Stimulated activated naive CD8-positive, alpha-beta T cell treated with anti-CD3 and anti-CD28 coated beads, Interleukin-15, Interleukin-2, amounts not matched to agents 100 ng/mL and 50 ng/mL, for 24 hours (primary cell): ENCODE data around the gene GLI3.

Experiments
- H3K27ac Mint-ChIP-seq: one replicate; pipeline ENCODE4 v1.8.0; 2021; ENCODE audit warnings: mild to moderate bottlenecking, mixed read lengths
- H3K27me3 Mint-ChIP-seq: one replicate; pipeline ENCODE4 v1.8.0; 2021; ENCODE audit warnings: mixed read lengths
- H3K36me3 Mint-ChIP-seq: one replicate; pipeline ENCODE4 v1.8.0; 2021; ENCODE audit warnings: low read depth, mixed read lengths
- H3K4me1 Mint-ChIP-seq: one replicate; pipeline ENCODE4 v1.8.0; 2021; ENCODE audit warnings: low read depth, mixed read lengths
- H3K4me3 Mint-ChIP-seq: one replicate; pipeline ENCODE4 v1.8.0; 2021; ENCODE audit warnings: mild to moderate bottlenecking, mixed read lengths
- H3K9me3 Mint-ChIP-seq: one replicate; pipeline ENCODE4 v1.8.0; 2021; ENCODE audit warnings: mixed read lengths

Gene GLI3

GRCh38 chr7:42227541-42227935 is 9.5 kb downstream of the GLI3 start:
- H3K36me3 Mint-ChIP-seq, result no peaks in the 10 kb centered on the region
- H3K4me1 Mint-ChIP-seq, result peaks cover 5% of the 10 kb centered on the region
- H3K27me3 Mint-ChIP-seq, result peaks cover 66% of the 10 kb centered on the region
- H3K9me3 Mint-ChIP-seq, result no peaks in the 10 kb centered on the region
- peak overlapping the region; percentile 42 for H3K4me3 Mint-ChIP-seq
- H3K27ac Mint-ChIP-seq, result no peak overlapping the region

GRCh38 chr7:42227021-42227420 is 10.0 kb downstream of the GLI3 start:
- no peaks in the 10 kb centered on the region for H3K9me3 Mint-ChIP-seq
- peaks cover 5% of the 10 kb centered on the region for H3K4me1 Mint-ChIP-seq
- no peak overlapping the region for H3K4me3 Mint-ChIP-seq
- H3K36me3 Mint-ChIP-seq, result no peaks in the 10 kb centered on the region
- no peak overlapping the region for H3K27ac Mint-ChIP-seq
- peaks cover 62% of the 10 kb centered on the region for H3K27me3 Mint-ChIP-seq

GRCh38 chr7:42226354-42226941 is 10.6 kb downstream of the GLI3 start:
- Mint-ChIP-seq H3K27me3 (peaks cover 60% of the 10 kb centered on the region), H3K9me3 (no peaks in the 10 kb centered on the region), H3K4me3 (no peak overlapping the region), H3K27ac (no peak overlapping the region), H3K36me3 (no peaks in the 10 kb centered on the region), H3K4me1 (peaks cover 5% of the 10 kb centered on the region)

- H3K27ac Mint-ChIP-seq, result no peak overlapping the region
- no peak overlapping the region for H3K4me3 Mint-ChIP-seq
- H3K27me3 Mint-ChIP-seq, result peaks cover 56% of the 10 kb centered on the region
- H3K9me3 Mint-ChIP-seq, result no peaks in the 10 kb centered on the region
- H3K4me1 Mint-ChIP-seq, result peaks cover 5% of the 10 kb centered on the region
- no peaks in the 10 kb centered on the region for H3K36me3 Mint-ChIP-seq
Observed at GRCh38 chr7:42224391-42225003, 12.5 kb downstream of the GLI3 start.

- Mint-ChIP-seq H3K4me3 (no peak overlapping the region), H3K27me3 (peaks cover 45% of the 10 kb centered on the region), H3K9me3 (no peaks in the 10 kb centered on the region), H3K36me3 (no peaks in the 10 kb centered on the region), H3K27ac (no peak overlapping the region), H3K4me1 (peaks cover 5% of the 10 kb centered on the region)
Observed at GRCh38 chr7:42222891-42223290, 14.1 kb downstream of the GLI3 start.

GRCh38 chr7:42222125-42222524 is 14.9 kb downstream of the GLI3 start:
- Mint-ChIP-seq H3K9me3 (no peaks in the 10 kb centered on the region), H3K27me3 (peaks cover 43% of the 10 kb centered on the region), H3K4me1 (no peaks in the 10 kb centered on the region)

GRCh38 chr7:42221304-42221703 is 15.7 kb downstream of the GLI3 start:
- peaks cover 3% of the 10 kb centered on the region for H3K9me3 Mint-ChIP-seq
- peaks cover 39% of the 10 kb centered on the region for H3K27me3 Mint-ChIP-seq
- no peak overlapping the region for H3K4me3 Mint-ChIP-seq
- H3K27ac Mint-ChIP-seq, result no peak overlapping the region
- no peaks in the 10 kb centered on the region for H3K4me1 Mint-ChIP-seq
- no peaks in the 10 kb centered on the region for H3K36me3 Mint-ChIP-seq

More at GRCh38 chr7:42222125-42222524, 14.9 kb downstream of the GLI3 start:
- H3K4me3 Mint-ChIP-seq, result no peak overlapping the region
- no peak overlapping the region for H3K27ac Mint-ChIP-seq
- H3K36me3 Mint-ChIP-seq, result no peaks in the 10 kb centered on the region

GRCh38 chr7:42219447-42219846 is 17.6 kb downstream of the GLI3 start:
- peaks cover 30% of the 10 kb centered on the region for H3K27me3 Mint-ChIP-seq
- no peaks in the 10 kb centered on the region for H3K36me3 Mint-ChIP-seq
- peaks cover 3% of the 10 kb centered on the region for H3K9me3 Mint-ChIP-seq
- H3K4me1 Mint-ChIP-seq, result no peaks in the 10 kb centered on the region
- no peak overlapping the region for H3K4me3 Mint-ChIP-seq
- H3K27ac Mint-ChIP-seq, result no peak overlapping the region

GRCh38 chr7:42218248-42218647 is 18.8 kb downstream of the GLI3 start:
- no peaks in the 10 kb centered on the region for H3K36me3 Mint-ChIP-seq
- peaks cover 3% of the 10 kb centered on the region for H3K9me3 Mint-ChIP-seq
- peaks cover 27% of the 10 kb centered on the region for H3K27me3 Mint-ChIP-seq
- no peak overlapping the region for H3K4me3 Mint-ChIP-seq
- H3K27ac Mint-ChIP-seq, result no peak overlapping the region
- no peaks in the 10 kb centered on the region for H3K4me1 Mint-ChIP-seq

- Mint-ChIP-seq H3K27ac (no peak overlapping the region), H3K9me3 (peaks cover 3% of the 10 kb centered on the region), H3K4me3 (no peak overlapping the region), H3K27me3 (peaks cover 30% of the 10 kb centered on the region), H3K36me3 (no peaks in the 10 kb centered on the region), H3K4me1 (no peaks in the 10 kb centered on the region)
Observed at GRCh38 chr7:42217548-42217947, 19.5 kb downstream of the GLI3 start.

GRCh38 chr7:42217053-42217452 is 20.0 kb downstream of the GLI3 start:
- Mint-ChIP-seq H3K36me3 (no peaks in the 10 kb centered on the region), H3K9me3 (peaks cover 3% of the 10 kb centered on the region), H3K4me1 (no peaks in the 10 kb centered on the region), H3K27ac (no peak overlapping the region), H3K27me3 (peaks cover 33% of the 10 kb centered on the region), H3K4me3 (no peak overlapping the region)

- Mint-ChIP-seq H3K27me3 (peaks cover 26% of the 10 kb centered on the region), H3K36me3 (no peaks in the 10 kb centered on the region), H3K4me1 (no peaks in the 10 kb centered on the region), H3K9me3 (peaks cover 3% of the 10 kb centered on the region), H3K27ac (no peak overlapping the region), H3K4me3 (no peak overlapping the region)
Observed at GRCh38 chr7:42214060-42214679, 22.8 kb downstream of the GLI3 start.

- Mint-ChIP-seq H3K27me3 (peaks cover 26% of the 10 kb centered on the region), H3K36me3 (no peaks in the 10 kb centered on the region), H3K4me1 (no peaks in the 10 kb centered on the region)
Observed at GRCh38 chr7:42213093-42213492, 23.9 kb downstream of the GLI3 start.

GRCh38 chr7:42212541-42213090 is 24.4 kb downstream of the GLI3 start:
- peaks cover 22% of the 10 kb centered on the region for H3K27me3 Mint-ChIP-seq
- H3K4me3 Mint-ChIP-seq, result no peak overlapping the region
- no peaks in the 10 kb centered on the region for H3K4me1 Mint-ChIP-seq
- no peak overlapping the region for H3K27ac Mint-ChIP-seq
- H3K36me3 Mint-ChIP-seq, result no peaks in the 10 kb centered on the region
- peaks cover 3% of the 10 kb centered on the region for H3K9me3 Mint-ChIP-seq

More at GRCh38 chr7:42213093-42213492, 23.9 kb downstream of the GLI3 start:
- Mint-ChIP-seq H3K4me3 (no peak overlapping the region), H3K27ac (no peak overlapping the region), H3K9me3 (peaks cover 3% of the 10 kb centered on the region)

- H3K27ac Mint-ChIP-seq, result no peak overlapping the region
- peaks cover 17% of the 10 kb centered on the region for H3K27me3 Mint-ChIP-seq
- H3K4me3 Mint-ChIP-seq, result no peak overlapping the region
- H3K4me1 Mint-ChIP-seq, result no peaks in the 10 kb centered on the region
- H3K9me3 Mint-ChIP-seq, result peaks cover 2% of the 10 kb centered on the region
- H3K36me3 Mint-ChIP-seq, result no peaks in the 10 kb centered on the region
Observed at GRCh38 chr7:42211938-42212337, 25.1 kb downstream of the GLI3 start.
